Rectal smooth muscle tissue (tissue), 1 donor: ENCODE results near the gene RHD.
"Not testable (repeated sequence)": the region's sequence is repeated elsewhere in the genome, so short reads cannot be mapped to it uniquely, and the experiment has no call there.

Source experiments
- H3K27ac ChIP-seq: one replicate; pipeline ENCODE4 v1.7.0; 2013; ENCODE audit warnings: low read depth, low read length, inconsistent platforms
- H3K27me3 ChIP-seq: one replicate; pipeline ENCODE4 v1.7.0; 2013; ENCODE audit warnings: low read length; ENCODE audit not compliant: control insufficient read depth, insufficient read depth
- H3K36me3 ChIP-seq: one replicate; pipeline ENCODE4 v1.7.0; 2013; ENCODE audit warnings: low read length; ENCODE audit not compliant: control insufficient read depth, insufficient read depth
- H3K4me1 ChIP-seq: one replicate; pipeline ENCODE4 v1.7.0; 2013; ENCODE audit warnings: low read length; ENCODE audit not compliant: control insufficient read depth, insufficient read depth
- H3K4me3 ChIP-seq: one replicate; pipeline ENCODE4 v1.7.0; 2013; ENCODE audit warnings: low read length
- H3K9ac ChIP-seq: one replicate; pipeline ENCODE4 v1.7.0; 2013; ENCODE audit warnings: low read length

RHD gene

GRCh38 chr1:25267288-25268142 lies 4.8 kb upstream of the RHD start:
- not testable (repeated sequence) for H3K27me3 ChIP-seq, H3K4me1 ChIP-seq, H3K36me3 ChIP-seq, H3K9ac ChIP-seq
- H3K27ac ChIP-seq, result peak overlapping the region; percentile 55
- H3K4me3 ChIP-seq, result peak overlapping the region; percentile 58

- not testable (repeated sequence) for H3K36me3 ChIP-seq, H3K27me3 ChIP-seq, H3K9ac ChIP-seq, H3K4me1 ChIP-seq
- H3K4me3 ChIP-seq, result peak overlapping the region; percentile 29
- peak overlapping the region; percentile 22 for H3K27ac ChIP-seq
Observed at GRCh38 chr1:25268143-25268760, 4.1 kb upstream of the RHD start.

GRCh38 chr1:25275648-25276047 lies 3.3 kb downstream of the RHD start:
- not testable (repeated sequence) for H3K27me3 ChIP-seq, H3K36me3 ChIP-seq, H3K27ac ChIP-seq, H3K9ac ChIP-seq, H3K4me3 ChIP-seq, H3K4me1 ChIP-seq

GRCh38 chr1:25277295-25277694 lies 5.0 kb downstream of the RHD start:
- not testable (repeated sequence) for H3K9ac ChIP-seq, H3K36me3 ChIP-seq, H3K4me3 ChIP-seq, H3K27ac ChIP-seq, H3K4me1 ChIP-seq, H3K27me3 ChIP-seq

GRCh38 chr1:25278358-25278757 lies 6.0 kb downstream of the RHD start:
- not testable (repeated sequence) for H3K27me3 ChIP-seq, H3K9ac ChIP-seq, H3K4me3 ChIP-seq, H3K36me3 ChIP-seq, H3K4me1 ChIP-seq, H3K27ac ChIP-seq

- H3K27ac ChIP-seq, H3K4me3 ChIP-seq, H3K9ac ChIP-seq, H3K4me1 ChIP-seq, H3K27me3 ChIP-seq, H3K36me3 ChIP-seq: not testable (repeated sequence)
Observed at GRCh38 chr1:25278790-25279189, 6.5 kb downstream of the RHD start.

GRCh38 chr1:25279693-25280111 lies 7.4 kb downstream of the RHD start:
- H3K27me3 ChIP-seq, H3K36me3 ChIP-seq, H3K9ac ChIP-seq, H3K4me1 ChIP-seq, H3K27ac ChIP-seq, H3K4me3 ChIP-seq: not testable (repeated sequence)

GRCh38 chr1:25285862-25286261 lies 13.6 kb downstream of the RHD start:
- H3K4me1 ChIP-seq, H3K4me3 ChIP-seq, H3K27me3 ChIP-seq, H3K9ac ChIP-seq, H3K36me3 ChIP-seq, H3K27ac ChIP-seq: not testable (repeated sequence)

- H3K36me3 ChIP-seq, H3K4me3 ChIP-seq, H3K9ac ChIP-seq, H3K27me3 ChIP-seq, H3K4me1 ChIP-seq, H3K27ac ChIP-seq: not testable (repeated sequence)
Observed at GRCh38 chr1:25287164-25287563, 14.9 kb downstream of the RHD start.

GRCh38 chr1:25288573-25289101 lies 16.3 kb downstream of the RHD start:
- H3K27me3 ChIP-seq, H3K4me3 ChIP-seq, H3K9ac ChIP-seq, H3K4me1 ChIP-seq, H3K27ac ChIP-seq, H3K36me3 ChIP-seq: not testable (repeated sequence)

GRCh38 chr1:25290043-25290442 lies 17.7 kb downstream of the RHD start:
- not testable (repeated sequence) for H3K4me1 ChIP-seq, H3K27me3 ChIP-seq, H3K27ac ChIP-seq, H3K36me3 ChIP-seq, H3K4me3 ChIP-seq, H3K9ac ChIP-seq

GRCh38 chr1:25293426-25293825 lies 21.1 kb downstream of the RHD start:
- not testable (repeated sequence) for H3K9ac ChIP-seq, H3K27ac ChIP-seq, H3K36me3 ChIP-seq, H3K27me3 ChIP-seq, H3K4me1 ChIP-seq, H3K4me3 ChIP-seq
